Activated naive CD4-positive, alpha-beta T cell treated with anti-CD3 and anti-CD28 coated beads, Interleukin-2, amount 50 U/mL, for 24 hours (primary cell): Measurements from ENCODE around the gene MAN1C1.

ENCODE experiments used
- H3K27ac Mint-ChIP-seq: one replicate; pipeline ENCODE4 v1.8.0; 2021; ENCODE audit warnings: mild to moderate bottlenecking, mixed read lengths
- H3K27me3 Mint-ChIP-seq: one replicate; pipeline ENCODE4 v1.8.0; 2021; ENCODE audit warnings: mixed read lengths
- H3K36me3 Mint-ChIP-seq: one replicate; pipeline ENCODE4 v1.8.0; 2021; ENCODE audit warnings: mixed read lengths
- H3K4me1 Mint-ChIP-seq: one replicate; pipeline ENCODE4 v1.8.0; 2021; ENCODE audit warnings: mixed read lengths
- H3K4me3 Mint-ChIP-seq: one replicate; pipeline ENCODE4 v1.8.0; 2021; ENCODE audit warnings: mild to moderate bottlenecking, mixed read lengths
- H3K9me3 Mint-ChIP-seq: one replicate; pipeline ENCODE4 v1.8.0; 2021; ENCODE audit warnings: mixed read lengths

Gene MAN1C1

GRCh38 chr1:25707280-25708016, 90.9 kb downstream of the MAN1C1 start:
- Mint-ChIP-seq H3K4me3 (no peak overlapping the region), H3K9me3 (no peaks in the 10 kb centered on the region), H3K27ac (peak overlapping the region; percentile 68), H3K36me3 (peaks cover 3% of the 10 kb centered on the region), H3K27me3 (no peaks in the 10 kb centered on the region), H3K4me1 (peaks cover 82% of the 10 kb centered on the region)

GRCh38 chr1:25710583-25711347, 94.2 kb downstream of the MAN1C1 start:
- H3K4me3 Mint-ChIP-seq = no peak overlapping the region
- no peaks in the 10 kb centered on the region for H3K9me3 Mint-ChIP-seq
- H3K27me3 Mint-ChIP-seq = no peaks in the 10 kb centered on the region
- peaks cover 87% of the 10 kb centered on the region for H3K4me1 Mint-ChIP-seq
- H3K27ac Mint-ChIP-seq = peak overlapping the region; percentile 76
- no peaks in the 10 kb centered on the region for H3K36me3 Mint-ChIP-seq

GRCh38 chr1:25711555-25712298, 95.1 kb downstream of the MAN1C1 start:
- Mint-ChIP-seq H3K4me3 (peak overlapping the region; percentile 59), H3K9me3 (no peaks in the 10 kb centered on the region), H3K4me1 (peaks cover 82% of the 10 kb centered on the region), H3K36me3 (no peaks in the 10 kb centered on the region), H3K27me3 (no peaks in the 10 kb centered on the region), H3K27ac (peak overlapping the region; percentile 90)

- Mint-ChIP-seq H3K36me3 (no peaks in the 10 kb centered on the region), H3K9me3 (no peaks in the 10 kb centered on the region), H3K4me1 (peaks cover 78% of the 10 kb centered on the region), H3K27me3 (no peaks in the 10 kb centered on the region), H3K4me3 (no peak overlapping the region), H3K27ac (peak overlapping the region; percentile 90)
Observed at GRCh38 chr1:25712299-25712970, 95.8 kb downstream of the MAN1C1 start.

- H3K4me3 Mint-ChIP-seq = no peak overlapping the region
Observed at GRCh38 chr1:25713961-25714360, 97.4 kb downstream of the MAN1C1 start.

GRCh38 chr1:25714372-25714931, 97.9 kb downstream of the MAN1C1 start:
- Mint-ChIP-seq H3K4me3 (no peak overlapping the region), H3K4me1 (peaks cover 75% of the 10 kb centered on the region), H3K27ac (no peak overlapping the region), H3K36me3 (peaks cover 2% of the 10 kb centered on the region), H3K27me3 (no peaks in the 10 kb centered on the region), H3K9me3 (no peaks in the 10 kb centered on the region)

More at GRCh38 chr1:25713961-25714360, 97.4 kb downstream of the MAN1C1 start:
- H3K27ac Mint-ChIP-seq = peak overlapping the region; percentile 12
- H3K27me3 Mint-ChIP-seq = no peaks in the 10 kb centered on the region
- H3K9me3 Mint-ChIP-seq = no peaks in the 10 kb centered on the region
- peaks cover 2% of the 10 kb centered on the region for H3K36me3 Mint-ChIP-seq
- peaks cover 76% of the 10 kb centered on the region for H3K4me1 Mint-ChIP-seq

GRCh38 chr1:25715888-25716287, 99.3 kb downstream of the MAN1C1 start:
- Mint-ChIP-seq H3K36me3 (peaks cover 4% of the 10 kb centered on the region), H3K27me3 (no peaks in the 10 kb centered on the region), H3K4me3 (no peak overlapping the region), H3K9me3 (no peaks in the 10 kb centered on the region), H3K4me1 (peaks cover 71% of the 10 kb centered on the region), H3K27ac (peak overlapping the region; percentile 41)

GRCh38 chr1:25716320-25716719, 99.7 kb downstream of the MAN1C1 start:
- Mint-ChIP-seq H3K4me1 (peaks cover 71% of the 10 kb centered on the region), H3K9me3 (no peaks in the 10 kb centered on the region), H3K27ac (no peak overlapping the region), H3K4me3 (no peak overlapping the region), H3K27me3 (no peaks in the 10 kb centered on the region), H3K36me3 (peaks cover 4% of the 10 kb centered on the region)

GRCh38 chr1:25718732-25719131, 102.1 kb downstream of the MAN1C1 start:
- no peaks in the 10 kb centered on the region for H3K9me3 Mint-ChIP-seq
- peaks cover 71% of the 10 kb centered on the region for H3K4me1 Mint-ChIP-seq
- no peak overlapping the region for H3K4me3 Mint-ChIP-seq

GRCh38 chr1:25720624-25721023, 104.0 kb downstream of the MAN1C1 start:
- H3K4me3 Mint-ChIP-seq = no peak overlapping the region
- peak overlapping the region; percentile 88 for H3K27ac Mint-ChIP-seq
- H3K27me3 Mint-ChIP-seq = no peaks in the 10 kb centered on the region
- H3K4me1 Mint-ChIP-seq = peaks cover 67% of the 10 kb centered on the region
- H3K36me3 Mint-ChIP-seq = peaks cover 4% of the 10 kb centered on the region
- no peaks in the 10 kb centered on the region for H3K9me3 Mint-ChIP-seq

More at GRCh38 chr1:25718732-25719131, 102.1 kb downstream of the MAN1C1 start:
- Mint-ChIP-seq H3K27me3 (no peaks in the 10 kb centered on the region), H3K36me3 (peaks cover 4% of the 10 kb centered on the region), H3K27ac (no peak overlapping the region)

GRCh38 chr1:25723250-25723880, 106.8 kb downstream of the MAN1C1 start:
- H3K36me3 Mint-ChIP-seq = peaks cover 3% of the 10 kb centered on the region
- H3K4me1 Mint-ChIP-seq = peaks cover 80% of the 10 kb centered on the region
- peak overlapping the region; percentile 53 for H3K27ac Mint-ChIP-seq
- H3K4me3 Mint-ChIP-seq = no peak overlapping the region
- no peaks in the 10 kb centered on the region for H3K9me3 Mint-ChIP-seq
- no peaks in the 10 kb centered on the region for H3K27me3 Mint-ChIP-seq

- H3K4me3 Mint-ChIP-seq = no peak overlapping the region
- H3K27me3 Mint-ChIP-seq = no peaks in the 10 kb centered on the region
- peaks cover 82% of the 10 kb centered on the region for H3K4me1 Mint-ChIP-seq
Observed at GRCh38 chr1:25724201-25724600, 107.6 kb downstream of the MAN1C1 start.

GRCh38 chr1:25724966-25725365, 108.4 kb downstream of the MAN1C1 start:
- no peaks in the 10 kb centered on the region for H3K9me3 Mint-ChIP-seq
- no peak overlapping the region for H3K27ac Mint-ChIP-seq
- no peaks in the 10 kb centered on the region for H3K27me3 Mint-ChIP-seq
- no peak overlapping the region for H3K4me3 Mint-ChIP-seq
- peaks cover 90% of the 10 kb centered on the region for H3K4me1 Mint-ChIP-seq
- peaks cover 5% of the 10 kb centered on the region for H3K36me3 Mint-ChIP-seq

More at GRCh38 chr1:25724201-25724600, 107.6 kb downstream of the MAN1C1 start:
- Mint-ChIP-seq H3K27ac (no peak overlapping the region), H3K9me3 (no peaks in the 10 kb centered on the region), H3K36me3 (peaks cover 5% of the 10 kb centered on the region)

- Mint-ChIP-seq H3K9me3 (no peaks in the 10 kb centered on the region), H3K27ac (no peak overlapping the region), H3K36me3 (peaks cover 4% of the 10 kb centered on the region), H3K4me3 (no peak overlapping the region), H3K27me3 (no peaks in the 10 kb centered on the region), H3K4me1 (peaks cover 93% of the 10 kb centered on the region)
Observed at GRCh38 chr1:25725482-25725881, 108.9 kb downstream of the MAN1C1 start.
